Panc1 (cell line): ENCODE measurements around the gene SLC4A4.

Source experiments
- POLR2AphosphoS5 ChIP-seq: IDR thresholded peaks from 2 replicates; pipeline ENCODE4 v1.6.1; 2012; ENCODE audit warnings: mild to moderate bottlenecking, low read depth, low read length, moderate library complexity
- SIN3A ChIP-seq: IDR thresholded peaks from 2 replicates; pipeline ENCODE4 v1.6.1; 2012; ENCODE audit warnings: low read depth, mild to moderate bottlenecking, low read length, moderate library complexity, borderline replicate concordance; ENCODE audit not compliant: insufficient read depth
- TCF7L2 ChIP-seq: IDR thresholded peaks from 2 replicates; pipeline ENCODE4 v1.6.1; 2011; ENCODE audit warnings: mild to moderate bottlenecking, low read depth, low read length, inconsistent platforms
- TF ChIP-seq, protein P1 (sequence below): fragments of 450-650 bp; IDR thresholded peaks from 2 replicates; pipeline ENCODE4 v1.5.1; 2017; ENCODE audit warnings: mild to moderate bottlenecking
- TF ChIP-seq, protein P2 (sequence below), 2 experiments: IDR thresholded peaks; 2 replicates each; pipeline ENCODE4 v1.6.1; 2011 to 2012; ENCODE audit warnings: low read depth in 2 of 2, control low read depth in 1 of 2, low read length in 1 of 2, mild to moderate bottlenecking in 1 of 2, moderate library complexity in 1 of 2; ENCODE audit not compliant: insufficient read depth in 1 of 2

DNA sequence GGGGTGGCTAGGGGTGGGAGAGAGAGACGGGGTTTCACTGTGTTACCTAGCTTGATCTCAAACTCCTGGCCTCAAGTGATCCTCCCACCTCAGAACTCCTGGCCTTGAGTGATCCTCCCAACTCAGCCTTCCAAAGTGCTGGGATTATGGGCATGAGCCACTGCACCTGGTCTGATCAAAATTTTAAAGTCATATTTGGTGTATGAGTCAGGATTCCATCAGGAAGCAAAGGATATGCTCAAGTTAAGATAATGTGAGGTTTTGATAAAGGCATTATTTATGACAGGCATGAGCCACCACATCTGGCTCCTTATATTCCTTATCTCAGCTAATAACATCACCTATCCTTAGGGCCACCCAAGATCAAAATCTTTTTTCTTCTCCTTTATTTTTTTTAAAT, 182.0 kb downstream of the SLC4A4 start:
- TF ChIP-seq, protein P1, sequence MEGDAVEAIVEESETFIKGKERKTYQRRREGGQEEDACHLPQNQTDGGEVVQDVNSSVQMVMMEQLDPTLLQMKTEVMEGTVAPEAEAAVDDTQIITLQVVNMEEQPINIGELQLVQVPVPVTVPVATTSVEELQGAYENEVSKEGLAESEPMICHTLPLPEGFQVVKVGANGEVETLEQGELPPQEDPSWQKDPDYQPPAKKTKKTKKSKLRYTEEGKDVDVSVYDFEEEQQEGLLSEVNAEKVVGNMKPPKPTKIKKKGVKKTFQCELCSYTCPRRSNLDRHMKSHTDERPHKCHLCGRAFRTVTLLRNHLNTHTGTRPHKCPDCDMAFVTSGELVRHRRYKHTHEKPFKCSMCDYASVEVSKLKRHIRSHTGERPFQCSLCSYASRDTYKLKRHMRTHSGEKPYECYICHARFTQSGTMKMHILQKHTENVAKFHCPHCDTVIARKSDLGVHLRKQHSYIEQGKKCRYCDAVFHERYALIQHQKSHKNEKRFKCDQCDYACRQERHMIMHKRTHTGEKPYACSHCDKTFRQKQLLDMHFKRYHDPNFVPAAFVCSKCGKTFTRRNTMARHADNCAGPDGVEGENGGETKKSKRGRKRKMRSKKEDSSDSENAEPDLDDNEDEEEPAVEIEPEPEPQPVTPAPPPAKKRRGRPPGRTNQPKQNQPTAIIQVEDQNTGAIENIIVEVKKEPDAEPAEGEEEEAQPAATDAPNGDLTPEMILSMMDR = no peak
- no peak for TF ChIP-seq TCF7L2
- no peak for TF ChIP-seq POLR2AphosphoS5
- TF ChIP-seq, protein P2, sequence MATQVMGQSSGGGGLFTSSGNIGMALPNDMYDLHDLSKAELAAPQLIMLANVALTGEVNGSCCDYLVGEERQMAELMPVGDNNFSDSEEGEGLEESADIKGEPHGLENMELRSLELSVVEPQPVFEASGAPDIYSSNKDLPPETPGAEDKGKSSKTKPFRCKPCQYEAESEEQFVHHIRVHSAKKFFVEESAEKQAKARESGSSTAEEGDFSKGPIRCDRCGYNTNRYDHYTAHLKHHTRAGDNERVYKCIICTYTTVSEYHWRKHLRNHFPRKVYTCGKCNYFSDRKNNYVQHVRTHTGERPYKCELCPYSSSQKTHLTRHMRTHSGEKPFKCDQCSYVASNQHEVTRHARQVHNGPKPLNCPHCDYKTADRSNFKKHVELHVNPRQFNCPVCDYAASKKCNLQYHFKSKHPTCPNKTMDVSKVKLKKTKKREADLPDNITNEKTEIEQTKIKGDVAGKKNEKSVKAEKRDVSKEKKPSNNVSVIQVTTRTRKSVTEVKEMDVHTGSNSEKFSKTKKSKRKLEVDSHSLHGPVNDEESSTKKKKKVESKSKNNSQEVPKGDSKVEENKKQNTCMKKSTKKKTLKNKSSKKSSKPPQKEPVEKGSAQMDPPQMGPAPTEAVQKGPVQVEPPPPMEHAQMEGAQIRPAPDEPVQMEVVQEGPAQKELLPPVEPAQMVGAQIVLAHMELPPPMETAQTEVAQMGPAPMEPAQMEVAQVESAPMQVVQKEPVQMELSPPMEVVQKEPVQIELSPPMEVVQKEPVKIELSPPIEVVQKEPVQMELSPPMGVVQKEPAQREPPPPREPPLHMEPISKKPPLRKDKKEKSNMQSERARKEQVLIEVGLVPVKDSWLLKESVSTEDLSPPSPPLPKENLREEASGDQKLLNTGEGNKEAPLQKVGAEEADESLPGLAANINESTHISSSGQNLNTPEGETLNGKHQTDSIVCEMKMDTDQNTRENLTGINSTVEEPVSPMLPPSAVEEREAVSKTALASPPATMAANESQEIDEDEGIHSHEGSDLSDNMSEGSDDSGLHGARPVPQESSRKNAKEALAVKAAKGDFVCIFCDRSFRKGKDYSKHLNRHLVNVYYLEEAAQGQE (IDR thresholded peaks at IDR 0.05; ENCODE audit: insufficient read depth in 1 of 2, low read depth in 2 of 2, low read length in 1 of 2) = no peak
- no peak for TF ChIP-seq SIN3A
